Measurements from ENCODE around the gene NAIF1. TPM values are rescaled to one million over a fixed set of nuclear protein-coding genes. Genes with fewer than 3 reads are reported as not detected.
"Not testable (repeated sequence)": the region's sequence is repeated elsewhere in the genome, so short reads cannot be mapped to it uniquely, and the experiment has no call there.

NAIF1 gene
- total and polyA plus RNA-seq, 10 donors = 9.3 to 15.4 (median 11.5) TPM

DNA sequence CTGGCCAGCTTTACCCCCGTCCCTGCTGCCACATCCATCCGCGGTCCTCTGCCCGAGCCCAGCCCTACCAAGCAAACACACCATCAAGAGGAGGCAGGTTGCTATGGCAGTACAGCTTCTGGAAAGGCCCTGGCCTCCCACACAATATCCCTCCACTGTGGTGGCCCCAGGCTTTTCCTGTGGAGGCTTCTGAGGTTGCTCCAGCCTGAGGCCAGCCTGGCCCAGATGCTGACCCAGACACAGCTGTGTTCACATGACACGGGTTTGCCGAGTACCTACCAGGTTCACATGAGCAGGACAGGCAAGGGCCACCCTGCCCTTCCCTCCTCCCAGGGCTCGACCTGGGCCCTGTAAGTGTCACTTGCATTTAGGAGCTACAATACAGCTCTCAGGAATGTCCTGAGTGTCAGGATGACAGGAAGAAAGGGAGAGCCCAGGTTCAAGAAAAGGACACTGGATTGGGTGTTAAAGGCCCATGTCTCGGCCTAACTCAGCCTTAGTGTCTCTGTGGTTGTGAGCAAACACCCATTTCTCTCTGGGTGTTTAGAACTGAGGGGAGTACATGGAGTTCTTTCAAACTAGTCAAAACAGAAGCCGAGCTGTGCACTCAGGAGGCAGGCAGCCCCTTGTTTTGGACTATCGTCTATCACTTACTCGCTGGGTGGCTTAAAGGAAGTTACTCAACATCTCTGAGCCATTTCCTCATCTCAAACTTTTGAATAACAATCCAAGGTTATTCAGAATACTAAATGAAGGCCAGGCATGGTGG is 40.2 kb downstream of the NAIF1 start:
- Histone ChIP-seq H3K36me3 (no peaks in the 10 kb centered on the region), H3K27me3 (replicated peaks in 1 of 7) (no peaks in the 10 kb centered on the region), H3K4me3 (peak overlapping the region in 1 of 8 donors; percentile 52), H3K4me1 (peaks cover 55 to 100% (median 91%) of the 10 kb centered on the region in 6 donors), H3K27ac (peak overlapping the region; percentile 71 to 93 (median 87)), H3K9me3 (no peaks in the 10 kb centered on the region)
- DNase-seq = peak; percentile 82
- TF ChIP-seq POLR2AphosphoS5 (IDR thresholded peaks at IDR 0.05) (peak in 1 of 3 donors; percentile 57), POLR2A (IDR thresholded peaks at IDR 0.05) (no peak)
- intact Hi-C loops (cut with DNase I; ENCODE audit: low total_unique reads) = no loop called here
- 26 to 49% (median 38%) methylated on average over 7 to 11 of the region's 11 CpGs for WGBS, 5 donors

DNA sequence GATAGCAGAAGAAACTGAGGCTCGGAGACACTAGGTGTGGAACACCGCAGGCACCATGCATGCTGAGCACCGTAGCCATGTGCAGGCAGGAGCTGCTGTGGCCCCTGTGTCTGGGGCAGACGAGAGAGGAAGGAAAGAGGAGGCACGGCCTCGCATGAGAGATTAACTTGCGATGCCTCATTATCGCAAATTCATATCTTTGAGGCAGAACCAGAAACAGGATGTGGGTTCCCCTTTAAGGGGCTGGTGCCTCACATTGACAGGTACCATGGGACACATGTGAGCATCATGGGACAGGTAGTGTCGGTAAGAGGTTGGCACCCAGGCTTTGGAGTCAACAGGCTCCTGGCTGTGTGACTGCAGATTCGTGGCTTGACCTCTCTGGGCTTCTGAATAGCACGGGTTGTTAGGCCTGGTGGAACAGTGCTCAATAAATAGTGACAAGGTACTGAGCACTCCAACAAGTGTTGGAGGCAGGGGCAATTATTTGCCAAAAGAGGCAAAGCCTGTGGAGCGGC is 40.8 kb downstream of the NAIF1 start:
- TF ChIP-seq POLR2AphosphoS5 (IDR thresholded peaks at IDR 0.05) = peak; percentile 76 to 95 (median 89)
- TF ChIP-seq POLR2A (IDR thresholded peaks at IDR 0.05) = peak in 1 of 3 donors; percentile 43
- TF ChIP-seq, protein P1, sequence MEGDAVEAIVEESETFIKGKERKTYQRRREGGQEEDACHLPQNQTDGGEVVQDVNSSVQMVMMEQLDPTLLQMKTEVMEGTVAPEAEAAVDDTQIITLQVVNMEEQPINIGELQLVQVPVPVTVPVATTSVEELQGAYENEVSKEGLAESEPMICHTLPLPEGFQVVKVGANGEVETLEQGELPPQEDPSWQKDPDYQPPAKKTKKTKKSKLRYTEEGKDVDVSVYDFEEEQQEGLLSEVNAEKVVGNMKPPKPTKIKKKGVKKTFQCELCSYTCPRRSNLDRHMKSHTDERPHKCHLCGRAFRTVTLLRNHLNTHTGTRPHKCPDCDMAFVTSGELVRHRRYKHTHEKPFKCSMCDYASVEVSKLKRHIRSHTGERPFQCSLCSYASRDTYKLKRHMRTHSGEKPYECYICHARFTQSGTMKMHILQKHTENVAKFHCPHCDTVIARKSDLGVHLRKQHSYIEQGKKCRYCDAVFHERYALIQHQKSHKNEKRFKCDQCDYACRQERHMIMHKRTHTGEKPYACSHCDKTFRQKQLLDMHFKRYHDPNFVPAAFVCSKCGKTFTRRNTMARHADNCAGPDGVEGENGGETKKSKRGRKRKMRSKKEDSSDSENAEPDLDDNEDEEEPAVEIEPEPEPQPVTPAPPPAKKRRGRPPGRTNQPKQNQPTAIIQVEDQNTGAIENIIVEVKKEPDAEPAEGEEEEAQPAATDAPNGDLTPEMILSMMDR (IDR thresholded peaks at IDR 0.05 in 8 of 11, conservative IDR thresholded peaks at IDR 0.05 in 3 of 11) = no peak
- Histone ChIP-seq H3K27ac (peak overlapping the region; percentile 71 to 93 (median 87)), H3K36me3 (no peaks in the 10 kb centered on the region), H3K9me3 (no peaks in the 10 kb centered on the region), H3K27me3 (replicated peaks in 1 of 7) (no peaks in the 10 kb centered on the region), H3K4me1 (peaks cover 53 to 100% (median 90%) of the 10 kb centered on the region in 6 donors), H3K4me3 (peak overlapping the region in 2 of 8 donors; percentile 1 to 52)
- 18 to 51% (median 35%) methylated on average over 11 to 12 of the region's 12 CpGs for WGBS, 5 donors
- peak; percentile 91 for DNase-seq
- intact Hi-C loops (cut with DNase I; ENCODE audit: low total_unique reads) = no loop called here

DNA sequence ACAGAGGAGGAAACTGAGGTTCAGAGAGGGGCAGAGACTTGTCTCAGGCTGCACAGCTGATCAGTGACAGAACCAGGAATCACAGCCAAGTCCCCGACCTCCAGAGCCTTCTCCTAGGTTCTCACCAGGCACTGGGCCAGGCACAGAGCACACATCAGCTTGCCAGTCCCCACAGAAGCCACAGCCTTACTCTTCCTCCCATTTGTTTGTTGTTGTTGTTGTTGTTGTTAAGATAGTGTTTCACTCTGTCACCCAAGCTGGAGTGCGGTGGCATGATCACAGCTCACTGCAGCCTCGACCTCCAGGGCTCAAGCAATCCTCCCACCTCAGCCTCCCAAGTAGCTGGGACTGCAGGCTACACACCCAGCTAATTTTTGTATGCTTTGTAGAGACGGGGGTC is 41.4 kb downstream of the NAIF1 start:
- Histone ChIP-seq H3K9me3 (no peaks in the 10 kb centered on the region), H3K27ac (peak overlapping the region; percentile 31 to 93 (median 87)), H3K27me3 (replicated peaks in 1 of 7) (no peaks in the 10 kb centered on the region), H3K36me3 (no peaks in the 10 kb centered on the region), H3K4me1 (peaks cover 53 to 100% (median 86%) of the 10 kb centered on the region in 6 donors), H3K4me3 (peak overlapping the region in 2 of 8 donors; percentile 1 to 52)
- intact Hi-C loops (cut with DNase I; ENCODE audit: low total_unique reads) = no loop called here
- no peak for DNase-seq
- TF ChIP-seq POLR2AphosphoS5 (IDR thresholded peaks at IDR 0.05) = no peak
- TF ChIP-seq, protein P1 (IDR thresholded peaks at IDR 0.05 in 8 of 11, conservative IDR thresholded peaks at IDR 0.05 in 3 of 11) = no peak
- no peak for TF ChIP-seq POLR2A (IDR thresholded peaks at IDR 0.05)
- 32 to 59% (median 57%) methylated on average over 4 of the region's 4 CpGs for WGBS, 5 donors

DNA sequence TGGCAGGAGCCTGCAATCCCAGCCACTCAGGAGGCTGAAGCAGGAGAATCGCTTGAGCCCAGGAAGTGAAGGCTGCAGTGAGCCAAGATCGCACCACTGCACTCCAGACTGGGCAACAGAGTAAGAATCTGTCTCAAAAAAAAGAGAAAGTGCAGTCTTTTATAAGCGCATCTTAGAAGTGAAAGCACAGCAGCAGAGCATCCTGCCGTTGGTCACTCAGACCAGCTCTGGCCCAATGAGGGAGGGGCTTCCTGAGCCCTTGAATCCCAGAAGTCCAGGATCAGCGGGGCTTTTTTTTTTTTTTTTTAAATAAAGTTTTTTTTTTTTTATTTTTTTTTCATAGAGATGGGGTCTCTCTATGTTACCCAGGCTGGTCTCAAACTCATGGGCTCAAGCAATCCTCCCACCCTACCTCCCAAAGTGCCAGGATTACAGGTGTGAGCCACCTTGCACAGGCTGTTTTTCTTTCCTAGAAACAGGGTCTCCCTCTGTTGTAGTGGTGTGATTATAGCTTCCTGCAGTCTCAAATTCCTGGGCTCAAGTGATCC is 42.3 kb downstream of the NAIF1 start:
- no peak for DNase-seq
- H3K4me3 ChIP-seq = no peak overlapping the region
- H3K9me3 ChIP-seq = no peaks in the 10 kb centered on the region
- H3K36me3 ChIP-seq = no peaks in the 10 kb centered on the region
- H3K4me1 ChIP-seq = peaks cover 53 to 95% (median 79%) of the 10 kb centered on the region in 6 donors
- TF ChIP-seq POLR2AphosphoS5 (IDR thresholded peaks at IDR 0.05) = no peak
- no peak for TF ChIP-seq POLR2A (IDR thresholded peaks at IDR 0.05)
- TF ChIP-seq, protein P1 (IDR thresholded peaks at IDR 0.05 in 8 of 11, conservative IDR thresholded peaks at IDR 0.05 in 3 of 11) = no peak
- intact Hi-C loops (cut with DNase I; ENCODE audit: low total_unique reads) = no loop called here
- H3K27ac ChIP-seq = peak overlapping the region in 7 of 8 donors; percentile 31 to 93 (median 88)
- WGBS, 5 donors = 39 to 65% (median 53%) methylated on average over 5 of the region's 5 CpGs
- no peaks in the 10 kb centered on the region for H3K27me3 ChIP-seq (replicated peaks in 1 of 7)

DNA sequence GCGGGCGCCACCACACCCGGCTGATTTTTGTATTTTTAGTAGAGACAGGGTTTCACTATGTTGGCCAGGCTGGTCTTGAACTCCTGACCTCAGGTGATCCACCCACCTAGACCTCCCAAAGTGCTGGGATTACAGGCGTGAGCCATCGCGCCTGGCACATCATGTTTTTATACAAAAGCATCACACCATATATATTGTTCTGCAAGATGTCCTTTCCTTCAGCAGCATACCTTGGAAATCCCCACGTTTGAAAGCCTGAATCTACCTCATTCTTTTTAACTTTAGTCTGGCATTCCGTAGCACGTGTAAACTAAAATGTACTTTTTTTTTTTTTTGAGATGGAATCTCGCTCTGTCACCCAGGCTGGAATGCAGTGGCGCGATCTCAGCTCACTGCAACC is 43.4 kb downstream of the NAIF1 start:
- DNase-seq; intact Hi-C loops (cut with DNase I; ENCODE audit: low total_unique reads); H3K4me3 ChIP-seq; H3K27me3 ChIP-seq (replicated peaks in 1 of 7); H3K9me3 ChIP-seq; H3K36me3 ChIP-seq: not testable (repeated sequence)
- 73 to 81% (median 76%) methylated on average over 12 of the region's 12 CpGs for WGBS, 5 donors
- Histone ChIP-seq H3K4me1 (peaks cover 50 to 83% (median 69%) of the 10 kb centered on the region in 6 donors), H3K27ac (peak overlapping the region in 3 of 8 donors; percentile 27 to 88 (median 67))

All from spleen (tissue), 11 donors.